HepG2 (cell line): ENCODE results near the gene KLHL17. TPM values are rescaled to one million over a fixed set of nuclear protein-coding genes. Genes with fewer than 3 reads are reported as not detected.

Experiments
- ATF2 ChIP-seq: sonication (generic); formaldehyde crosslinking; IDR thresholded peaks from 2 replicates; pipeline ENCODE4 v1.4.0; 2020; ENCODE audit warnings: missing genetic modification reagents
- BHLHE40 ChIP-seq: IDR thresholded peaks from 2 replicates; pipeline ENCODE4 v1.6.1; 2011; ENCODE audit warnings: low read length, improper control_type of control experiment
- EED ChIP-seq: sonication (generic); formaldehyde crosslinking; IDR thresholded peaks from 2 replicates; pipeline ENCODE4 v1.5.0; 2020; ENCODE audit warnings: mild to moderate bottlenecking, missing genetic modification reagents
- KDM1A ChIP-seq: IDR thresholded peaks from 2 replicates; pipeline ENCODE4 v1.6.1; 2016; ENCODE audit warnings: missing compliant biosample characterization
- SETDB1 ChIP-seq: sonication (generic); formaldehyde crosslinking; IDR thresholded peaks from 2 replicates; pipeline ENCODE4 v1.5.1; 2020; ENCODE audit warnings: missing genetic modification reagents, mild to moderate bottlenecking, borderline replicate concordance
- TGIF2 ChIP-seq: IDR thresholded peaks from 2 replicates; pipeline ENCODE4 v1.6.1; 2016; ENCODE audit warnings: control low read depth, missing compliant biosample characterization
- ZBTB7A ChIP-seq: sonication (generic); formaldehyde crosslinking; IDR thresholded peaks from 2 replicates; pipeline ENCODE4 v1.8.0; 2022; ENCODE audit warnings: mild to moderate bottlenecking, missing genetic modification reagents
- ZNF318 ChIP-seq: sonication (generic); formaldehyde crosslinking; IDR thresholded peaks from 2 replicates; pipeline ENCODE4 v1.4.0; 2020; ENCODE audit warnings: mild to moderate bottlenecking, missing genetic modification reagents
- polyA plus RNA-seq, 8 experiments: library from polyadenylated mRNA; depleted of rRNA in 3 of 8; stranded (reverse) in 7 of 8; unstranded in 1 of 8; fragments of >200 nt; fragmentation: Illumina TruSeq in 4 of 8; extraction: Trizol in 4 of 8; gene quantifications; 2 replicates each; pipeline versions ENCODE4 v1.2.1 to v1.2.3, GENCODE V29; 2011 to 2016; ENCODE audit warnings: low read depth in 4 of 8, missing spikeins in 1 of 8, mixed read lengths in 1 of 8; ENCODE audit not compliant: insufficient read depth in 1 of 8
- total RNA-seq, 5 experiments: library from RNA; depleted of rRNA; stranded (reverse); fragments of >200 nt; fragmentation: Illumina TruSeq; extraction: Trizol; gene quantifications; 2 replicates each; pipeline ENCODE4 v1.2.3, GENCODE V29; 2016; ENCODE audit warnings: low read depth in 1 of 5
- TF ChIP-seq, protein P1 (sequence below): sonication (generic); formaldehyde crosslinking; IDR thresholded peaks from 2 replicates; pipeline ENCODE4 v1.8.0; 2022; ENCODE audit warnings: mild to moderate bottlenecking, missing genetic modification reagents, moderate library complexity
- TF ChIP-seq, protein P2 (sequence below): sonication (generic); formaldehyde crosslinking; IDR thresholded peaks from 2 replicates; pipeline ENCODE4 v1.4.0; 2020; ENCODE audit warnings: missing genetic modification reagents, borderline replicate concordance
- TF ChIP-seq, protein P3 (sequence below): sonication (generic); formaldehyde crosslinking; IDR thresholded peaks from 2 replicates; pipeline ENCODE4 v1.5.0; 2020; ENCODE audit warnings: mild to moderate bottlenecking, missing genetic modification reagents

Gene KLHL17
- total and polyA plus RNA-seq, 2 of the 13 experiments (the other 11 are each of a cell fraction or from before 2014, with no cell fraction given), result 9.3 to 24.7 TPM

- peak; percentile 34; the same call in 1 of the 2 replicates for TF ChIP-seq ZNF318 (CRISPR knock-in tag)
- peak; percentile 91 for TF ChIP-seq ZBTB7A (CRISPR knock-in tag)
- TF ChIP-seq, protein P1, sequence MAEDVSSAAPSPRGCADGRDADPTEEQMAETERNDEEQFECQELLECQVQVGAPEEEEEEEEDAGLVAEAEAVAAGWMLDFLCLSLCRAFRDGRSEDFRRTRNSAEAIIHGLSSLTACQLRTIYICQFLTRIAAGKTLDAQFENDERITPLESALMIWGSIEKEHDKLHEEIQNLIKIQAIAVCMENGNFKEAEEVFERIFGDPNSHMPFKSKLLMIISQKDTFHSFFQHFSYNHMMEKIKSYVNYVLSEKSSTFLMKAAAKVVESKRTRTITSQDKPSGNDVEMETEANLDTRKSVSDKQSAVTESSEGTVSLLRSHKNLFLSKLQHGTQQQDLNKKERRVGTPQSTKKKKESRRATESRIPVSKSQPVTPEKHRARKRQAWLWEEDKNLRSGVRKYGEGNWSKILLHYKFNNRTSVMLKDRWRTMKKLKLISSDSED (CRISPR knock-in tag), result no peak
- TF ChIP-seq EED (CRISPR knock-in tag), result peak; percentile 89; the same call in 1 of the 2 replicates
- peak; percentile 59; the same call in 1 of the 2 replicates for TF ChIP-seq TGIF2 (CRISPR knock-in tag)
- TF ChIP-seq, protein P2, sequence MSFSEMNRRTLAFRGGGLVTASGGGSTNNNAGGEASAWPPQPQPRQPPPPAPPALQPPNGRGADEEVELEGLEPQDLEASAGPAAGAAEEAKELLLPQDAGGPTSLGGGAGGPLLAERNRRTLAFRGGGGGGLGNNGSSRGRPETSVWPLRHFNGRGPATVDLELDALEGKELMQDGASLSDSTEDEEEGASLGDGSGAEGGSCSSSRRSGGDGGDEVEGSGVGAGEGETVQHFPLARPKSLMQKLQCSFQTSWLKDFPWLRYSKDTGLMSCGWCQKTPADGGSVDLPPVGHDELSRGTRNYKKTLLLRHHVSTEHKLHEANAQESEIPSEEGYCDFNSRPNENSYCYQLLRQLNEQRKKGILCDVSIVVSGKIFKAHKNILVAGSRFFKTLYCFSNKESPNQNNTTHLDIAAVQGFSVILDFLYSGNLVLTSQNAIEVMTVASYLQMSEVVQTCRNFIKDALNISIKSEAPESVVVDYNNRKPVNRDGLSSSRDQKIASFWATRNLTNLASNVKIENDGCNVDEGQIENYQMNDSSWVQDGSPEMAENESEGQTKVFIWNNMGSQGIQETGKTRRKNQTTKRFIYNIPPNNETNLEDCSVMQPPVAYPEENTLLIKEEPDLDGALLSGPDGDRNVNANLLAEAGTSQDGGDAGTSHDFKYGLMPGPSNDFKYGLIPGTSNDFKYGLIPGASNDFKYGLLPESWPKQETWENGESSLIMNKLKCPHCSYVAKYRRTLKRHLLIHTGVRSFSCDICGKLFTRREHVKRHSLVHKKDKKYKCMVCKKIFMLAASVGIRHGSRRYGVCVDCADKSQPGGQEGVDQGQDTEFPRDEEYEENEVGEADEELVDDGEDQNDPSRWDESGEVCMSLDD (CRISPR knock-in tag), result peak; percentile 80
- TF ChIP-seq BHLHE40, result peak; percentile 93
- no peak for TF ChIP-seq SETDB1 (CRISPR knock-in tag)
- TF ChIP-seq KDM1A, result peak; percentile 81; the same call in 1 of the 2 replicates
- peak; percentile 100 for TF ChIP-seq ATF2 (CRISPR knock-in tag)
- TF ChIP-seq, protein P3, sequence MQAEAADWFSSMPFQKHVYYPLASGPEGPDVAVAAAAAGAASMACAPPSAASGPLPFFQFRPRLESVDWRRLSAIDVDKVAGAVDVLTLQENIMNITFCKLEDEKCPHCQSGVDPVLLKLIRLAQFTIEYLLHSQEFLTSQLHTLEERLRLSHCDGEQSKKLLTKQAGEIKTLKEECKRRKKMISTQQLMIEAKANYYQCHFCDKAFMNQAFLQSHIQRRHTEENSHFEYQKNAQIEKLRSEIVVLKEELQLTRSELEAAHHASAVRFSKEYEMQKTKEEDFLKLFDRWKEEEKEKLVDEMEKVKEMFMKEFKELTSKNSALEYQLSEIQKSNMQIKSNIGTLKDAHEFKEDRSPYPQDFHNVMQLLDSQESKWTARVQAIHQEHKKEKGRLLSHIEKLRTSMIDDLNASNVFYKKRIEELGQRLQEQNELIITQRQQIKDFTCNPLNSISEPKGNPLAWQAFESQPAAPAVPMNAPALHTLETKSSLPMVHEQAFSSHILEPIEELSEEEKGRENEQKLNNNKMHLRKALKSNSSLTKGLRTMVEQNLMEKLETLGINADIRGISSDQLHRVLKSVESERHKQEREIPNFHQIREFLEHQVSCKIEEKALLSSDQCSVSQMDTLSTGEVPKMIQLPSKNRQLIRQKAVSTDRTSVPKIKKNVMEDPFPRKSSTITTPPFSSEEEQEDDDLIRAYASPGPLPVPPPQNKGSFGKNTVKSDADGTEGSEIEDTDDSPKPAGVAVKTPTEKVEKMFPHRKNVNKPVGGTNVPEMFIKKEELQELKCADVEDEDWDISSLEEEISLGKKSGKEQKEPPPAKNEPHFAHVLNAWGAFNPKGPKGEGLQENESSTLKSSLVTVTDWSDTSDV, result peak; percentile 49; the same call in 1 of the 2 replicates
These were observed 40.1 kb downstream of the KLHL17 start (continued) for GRCh38 chr1:1000357-1001056.
